HG02588 (cell line): ENCODE results near the gene LIMCH1.

Source experiments
- ATAC-seq: cut with Tn5 transposase; IDR thresholded peaks from one replicate; pipeline ENCODE4 v1.9.1; 2021; ENCODE audit warnings: mild to moderate bottlenecking, moderate library complexity; ENCODE audit not compliant: unreplicated experiment

The LIMCH1 gene

DNA sequence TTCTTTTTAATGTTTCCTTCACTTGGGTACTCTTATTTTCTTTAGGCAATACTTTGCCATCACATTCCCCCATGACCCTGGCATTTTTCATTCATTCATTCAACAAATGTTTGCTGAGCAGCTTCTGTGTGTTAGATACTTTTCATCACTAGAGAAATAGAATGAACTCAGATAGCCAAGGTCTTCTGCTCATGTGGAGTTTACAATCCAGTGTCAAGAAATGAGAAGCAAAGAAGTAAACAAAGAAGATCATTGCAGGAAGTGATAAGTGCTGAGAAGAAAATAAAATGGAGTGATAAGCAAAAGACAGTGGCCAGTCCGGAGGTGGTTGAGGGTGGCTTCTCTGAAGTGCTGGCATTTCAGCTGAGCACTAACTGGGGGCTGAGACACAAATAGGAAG, 63.1 kb downstream of the LIMCH1 start:
- no peak for ATAC-seq

- ATAC-seq: no peak
Measured at GRCh38 chr4:41602113-41602512, 64.2 kb downstream of the LIMCH1 start.

DNA sequence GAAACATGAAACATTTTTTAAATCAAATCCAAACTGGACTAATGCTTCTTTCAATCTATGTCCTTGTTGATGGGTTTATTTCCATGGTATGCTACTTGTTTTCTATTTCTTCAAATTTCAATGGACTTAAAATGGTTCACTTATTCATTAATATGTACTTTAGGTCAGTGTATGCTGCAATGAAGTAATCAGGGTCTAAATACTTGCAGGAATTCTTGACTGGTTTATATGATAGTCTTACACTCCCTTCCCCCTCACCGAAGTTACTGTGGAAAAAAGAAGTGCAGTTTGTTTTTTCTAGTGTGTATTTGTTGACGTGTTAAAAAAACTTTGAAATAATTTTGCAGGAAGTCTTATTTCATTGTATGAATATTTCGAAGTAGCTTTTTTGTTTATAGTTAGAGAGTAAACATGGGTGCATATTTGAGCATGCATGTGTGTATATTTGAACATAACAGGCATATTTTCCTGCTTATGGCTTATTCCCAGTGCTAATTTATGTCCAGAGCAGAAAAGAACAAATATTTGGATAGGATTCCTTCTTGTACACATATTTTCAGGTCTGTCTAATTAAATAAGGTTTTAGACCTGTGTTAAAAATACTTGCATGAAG, 65.0 kb downstream of the LIMCH1 start:
- ATAC-seq: no peak

DNA sequence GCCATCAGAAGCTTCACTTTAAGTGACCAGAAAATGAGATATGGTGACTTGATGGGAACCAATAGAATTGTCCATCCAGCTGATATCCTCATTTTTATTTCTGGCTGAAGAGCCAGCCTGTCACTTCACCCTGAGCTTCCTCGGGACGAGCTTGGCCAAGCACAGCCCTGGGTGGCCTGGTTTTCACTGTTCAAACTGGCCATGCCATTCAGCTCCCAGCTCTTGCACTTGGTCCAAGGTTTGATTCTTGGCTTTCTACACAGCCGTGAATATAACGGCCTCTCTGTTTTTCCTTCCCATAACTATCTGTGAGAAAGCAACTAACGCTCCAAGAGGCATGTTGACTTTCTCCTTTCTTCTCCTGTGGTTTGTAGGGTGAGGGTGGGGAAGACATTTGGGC, 71.9 kb downstream of the LIMCH1 start:
- no peak for ATAC-seq

DNA sequence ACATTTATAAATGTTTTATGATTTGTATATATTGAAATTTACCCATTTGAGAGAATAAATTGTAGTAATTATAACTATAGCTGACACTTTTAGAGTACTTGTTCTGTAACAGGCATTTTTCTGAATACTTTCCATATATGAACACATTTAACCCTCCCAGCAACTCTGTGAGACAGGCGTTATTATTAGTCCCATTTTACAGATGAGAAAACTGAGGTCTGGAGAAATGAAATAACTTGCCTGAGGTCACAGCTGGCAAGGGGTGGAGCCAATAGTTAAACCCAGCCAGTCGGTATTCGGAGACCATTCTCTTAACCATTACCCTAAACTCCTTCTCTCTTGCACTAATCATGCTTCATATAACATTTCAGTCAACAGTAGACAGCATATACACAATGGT, 72.5 kb downstream of the LIMCH1 start:
- no peak for ATAC-seq

- no peak for ATAC-seq
Measured at GRCh38 chr4:41611124-41611838, 73.3 kb downstream of the LIMCH1 start.

GRCh38 chr4:41611881-41612871, 74.2 kb downstream of the LIMCH1 start:
- no peak for ATAC-seq

DNA sequence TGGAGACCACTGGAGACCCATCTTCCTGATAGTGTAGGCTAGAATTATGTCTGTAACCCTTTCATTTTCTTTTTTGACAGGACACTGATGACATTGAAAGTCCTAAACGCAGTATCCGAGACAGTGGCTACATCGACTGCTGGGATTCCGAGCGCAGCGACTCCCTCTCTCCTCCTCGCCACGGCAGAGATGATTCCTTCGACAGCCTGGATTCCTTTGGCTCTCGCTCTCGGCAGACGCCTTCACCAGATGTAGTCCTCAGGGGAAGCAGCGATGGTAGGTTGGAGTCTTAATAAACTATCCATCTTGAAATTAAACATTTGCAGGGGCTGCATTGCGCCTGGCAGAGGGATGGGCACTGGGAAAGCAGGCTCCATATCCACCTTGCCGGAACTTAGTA, 75.4 kb downstream of the LIMCH1 start:
- no peak for ATAC-seq

GRCh38 chr4:41613821-41614220, 75.9 kb downstream of the LIMCH1 start:
- ATAC-seq: no peak

DNA sequence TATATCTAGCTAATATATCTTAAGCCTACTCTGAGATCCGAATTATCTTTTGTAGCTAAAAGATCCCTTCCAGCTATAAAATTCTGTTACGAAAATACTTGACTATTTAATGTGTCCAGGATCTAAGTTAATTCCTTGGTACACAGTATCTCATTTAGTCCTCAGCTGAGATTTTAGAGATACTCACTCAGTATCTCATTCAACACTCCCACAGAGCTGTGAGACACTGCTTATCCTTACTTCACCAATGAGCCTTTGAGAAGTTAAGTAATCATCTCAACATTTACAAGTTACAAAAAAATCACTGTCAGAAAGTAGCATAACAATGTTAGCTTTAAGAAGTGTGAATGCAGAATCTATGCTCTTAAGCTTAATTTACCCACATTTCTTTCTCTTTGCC, 76.6 kb downstream of the LIMCH1 start:
- ATAC-seq: no peak

GRCh38 chr4:41619161-41619560, 81.2 kb downstream of the LIMCH1 start:
- ATAC-seq: no peak

- no peak for ATAC-seq
Measured at GRCh38 chr4:41620594-41621256, 82.8 kb downstream of the LIMCH1 start.

GRCh38 chr4:41622787-41623186, 84.8 kb downstream of the LIMCH1 start:
- ATAC-seq: no peak

GRCh38 chr4:41624765-41625164, 86.8 kb downstream of the LIMCH1 start:
- no peak for ATAC-seq

DNA sequence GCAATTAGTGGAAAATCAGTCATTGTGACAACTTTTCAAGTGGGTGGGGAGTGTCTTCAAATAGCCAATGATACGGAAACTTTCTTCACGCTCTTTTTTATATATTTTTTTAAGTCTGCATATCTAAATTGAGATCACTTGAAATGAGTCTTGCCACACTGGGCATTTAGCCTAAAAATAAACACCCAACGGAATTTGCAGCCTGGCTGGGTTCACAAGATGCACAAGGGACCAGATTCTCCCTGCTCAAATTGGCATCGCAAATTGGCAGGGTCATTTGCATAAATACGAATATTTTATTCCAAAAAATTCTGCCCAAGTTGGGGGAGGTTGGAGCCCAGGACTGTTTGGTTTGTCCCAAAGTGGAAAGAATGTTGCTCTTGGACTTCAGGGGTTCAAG, 87.6 kb downstream of the LIMCH1 start:
- no peak for ATAC-seq

DNA sequence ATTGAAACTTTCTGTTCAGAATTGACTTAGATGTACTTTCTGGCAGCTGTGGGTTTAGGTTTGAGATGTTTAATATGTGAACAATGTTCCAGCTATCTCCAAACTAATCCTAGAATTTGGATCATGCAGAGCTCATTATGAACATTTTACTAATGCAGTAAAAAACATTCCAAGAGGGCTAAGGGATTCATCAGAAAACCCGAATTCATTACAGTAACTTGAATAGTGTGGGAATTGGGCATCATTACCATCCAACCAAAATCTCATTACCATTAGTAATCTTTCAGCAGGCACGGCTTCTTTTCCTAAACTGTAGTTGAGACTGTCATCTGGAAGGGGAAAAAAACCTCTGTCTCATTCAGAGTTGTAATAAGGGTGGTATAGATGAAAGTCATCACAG, 91.0 kb downstream of the LIMCH1 start:
- no peak for ATAC-seq

GRCh38 chr4:41631523-41631922, 93.6 kb downstream of the LIMCH1 start:
- ATAC-seq: no peak

GRCh38 chr4:41632481-41633073, 94.6 kb downstream of the LIMCH1 start:
- ATAC-seq: no peak

GRCh38 chr4:41633321-41633720, 95.4 kb downstream of the LIMCH1 start:
- ATAC-seq: no peak

GRCh38 chr4:41635441-41635840, 97.5 kb downstream of the LIMCH1 start:
- no peak for ATAC-seq

DNA sequence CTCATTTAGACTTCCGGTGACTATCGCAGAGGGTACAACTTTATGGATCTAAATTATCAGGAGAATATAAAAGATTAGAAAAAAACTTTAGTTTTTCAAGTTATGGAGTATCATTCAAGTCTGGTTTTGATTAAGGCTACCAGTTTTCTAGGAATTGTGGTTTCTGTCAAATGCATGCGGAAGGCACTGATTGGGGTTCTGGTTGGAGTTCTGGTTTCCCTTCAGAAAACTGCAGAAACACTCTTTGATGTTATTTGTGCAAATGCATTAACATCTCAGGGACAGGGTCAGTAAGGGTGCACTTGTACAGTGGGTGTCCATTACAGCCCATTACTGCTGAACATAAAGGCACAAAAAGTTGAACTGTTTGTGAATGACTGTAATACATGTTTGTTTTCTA, 100.2 kb downstream of the LIMCH1 start:
- ATAC-seq: no peak
